Measurements from ENCODE around the gene CYP27B1.
"Not testable (repeated sequence)": the region's sequence is repeated elsewhere in the genome, so short reads cannot be mapped to it uniquely, and the experiment has no call there.

- TF ChIP-seq CTCF (IDR thresholded peaks at IDR 0.05 in 8 of 11, conservative IDR thresholded peaks at IDR 0.05 in 3 of 11); POLR2A (IDR thresholded peaks at IDR 0.05): not testable (repeated sequence)
Measured at GRCh38 chr12:57721846-57722608, 44.9 kb downstream of the CYP27B1 start.
